ENCODE data around the gene ADGRL1. TPM values are rescaled to one million over a fixed set of nuclear protein-coding genes. Genes with fewer than 3 reads are reported as not detected.

The ADGRL1 gene
- total and polyA plus RNA-seq, 2 of the 8 experiments (the other 6 are each of a cell fraction or from before 2014, with no cell fraction given) = 95.6 to 112 TPM

DNA sequence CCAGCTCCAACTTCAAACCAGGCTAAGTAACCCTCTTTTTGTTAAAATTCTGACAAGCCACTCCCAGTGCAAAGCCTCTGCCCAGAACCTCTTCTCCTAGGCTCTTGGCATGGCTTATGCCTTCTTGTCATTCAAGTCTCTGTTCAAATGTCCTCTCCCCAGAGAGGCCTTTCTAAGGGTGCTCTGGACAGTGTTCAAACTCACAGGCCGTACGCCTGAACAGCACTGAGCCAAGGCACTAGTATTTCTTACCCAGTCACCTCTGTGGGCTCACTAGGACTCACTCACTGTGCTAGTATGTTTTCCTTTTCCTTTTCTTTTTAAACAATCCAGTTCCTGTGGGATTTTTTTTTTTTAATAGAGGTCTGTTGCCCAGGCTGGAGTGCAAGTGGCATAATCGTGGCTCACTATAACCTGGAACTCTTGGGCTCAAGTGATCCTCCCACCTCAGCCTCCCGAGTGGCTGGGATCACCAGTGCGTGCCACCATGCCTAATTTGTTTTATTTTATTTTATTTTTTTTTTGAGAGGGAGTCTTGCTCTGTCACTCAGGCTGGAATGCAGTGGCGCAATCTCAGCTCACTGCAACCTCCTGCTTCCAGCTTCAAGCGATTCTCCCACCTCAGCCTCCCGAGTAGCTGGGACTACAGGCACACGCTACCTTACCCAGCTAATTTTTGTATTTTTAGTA is 67.2 kb downstream of the ADGRL1 start (continued):
- TF ChIP-seq SP2 (IDR thresholded peaks at IDR 0.05; ENCODE audit: low read length) (no peak), RBBP5 (IDR thresholded peaks at IDR 0.05; ENCODE audit: borderline replicate concordance, low read depth, low read length) (no peak), CREB1 (IDR thresholded peaks at IDR 0.05) (no peak), YY1 (IDR thresholded peaks at IDR 0.05; ENCODE audit: low read depth, low read length) (no peak), EGR1 (IDR thresholded peaks at IDR 0.05; ENCODE audit: borderline replicate concordance, low read depth, low read length) (no peak), JUN (IDR thresholded peaks at IDR 0.05; ENCODE audit: low read depth, low read length) (no peak), SIN3A (conservative IDR thresholded peaks at IDR 0.05 in 1 of 2, IDR thresholded peaks at IDR 0.05 in 1 of 2; ENCODE audit: low read depth in 1 of 2, low read length in 2 of 2) (no peak), SRF (IDR thresholded peaks at IDR 0.05; ENCODE audit: low read depth, low read length) (no peak), CBX8 (IDR thresholded peaks at IDR 0.05; ENCODE audit: borderline replicate concordance, low read depth, low read length) (no peak)
- TF ChIP-seq, protein P1, sequence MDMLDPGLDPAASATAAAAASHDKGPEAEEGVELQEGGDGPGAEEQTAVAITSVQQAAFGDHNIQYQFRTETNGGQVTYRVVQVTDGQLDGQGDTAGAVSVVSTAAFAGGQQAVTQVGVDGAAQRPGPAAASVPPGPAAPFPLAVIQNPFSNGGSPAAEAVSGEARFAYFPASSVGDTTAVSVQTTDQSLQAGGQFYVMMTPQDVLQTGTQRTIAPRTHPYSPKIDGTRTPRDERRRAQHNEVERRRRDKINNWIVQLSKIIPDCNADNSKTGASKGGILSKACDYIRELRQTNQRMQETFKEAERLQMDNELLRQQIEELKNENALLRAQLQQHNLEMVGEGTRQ (IDR thresholded peaks at IDR 0.05; ENCODE audit: low read length) = no peak
